ENCODE results near the gene BOC.

GRCh38 chr3:113174801-113175485, 36.4 kb upstream of the BOC start:
- TF ChIP-seq CTCF (IDR thresholded peaks at IDR 0.05) (no peak), POLR2AphosphoS5 (IDR thresholded peaks at IDR 0.05) (no peak), POLR2A (IDR thresholded peaks at IDR 0.05) (no peak)

Measured in breast epithelium (tissue), 3 donors.